ENCODE data around the gene ABCC1. TPM values are rescaled to one million over a fixed set of nuclear protein-coding genes. Genes with fewer than 3 reads are reported as not detected.

Gene ABCC1
- total and polyA plus RNA-seq, 2 of the 4 experiments (the other 2 are of a cell fraction) = 39.4 to 66.0 TPM

GRCh38 chr16:16111639-16112038 is 162.2 kb downstream of the ABCC1 start:
- H2BK5ac ChIP-seq (ENCODE audit: low read depth, low read length, poor library complexity, severe bottlenecking) = no peak overlapping the region
- H2BK15ac ChIP-seq (ENCODE audit: low read depth, low read length) = no peak overlapping the region
- in situ Hi-C loops (cut with MboI; ENCODE audit: low sequenced_read_pairs) (no loop called here), intact Hi-C loops (cut with micrococcal nuclease) (no loop called here), dilution Hi-C loops (cut with HindIII; ENCODE audit: low sequenced_read_pairs, unreplicated experiment) (no loop called here)
- H3K9me3 ChIP-seq (ENCODE audit: control insufficient read depth, insufficient read depth, low read length) = no peaks in the 10 kb centered on the region
- no peak overlapping the region for H3K9ac ChIP-seq (ENCODE audit: low read depth, low read length)
- ChIA-PET POLR2A (ENCODE audit: unreplicated experiment) (no interaction called here), CTCF (no interaction called here)
- ATAC-seq (ENCODE audit: low read depth) (no peak), DNase-seq (no peak)
- no peak overlapping the region for H2AFZ ChIP-seq (replicated peaks; ENCODE audit: low read length, poor library complexity)
- no peak overlapping the region for H4K91ac ChIP-seq (ENCODE audit: insufficient read depth, low read depth, low read length)
- BruUV-seq (replicated peaks) = no TSS peak
- H2BK20ac ChIP-seq (ENCODE audit: low read depth, low read length) = no peak overlapping the region
- no peak overlapping the region for H2AK5ac ChIP-seq (ENCODE audit: low read depth, low read length)
- no peak overlapping the region for H4K8ac ChIP-seq (ENCODE audit: low read depth in 2 of 2, low read length in 2 of 2)
- peaks cover 34 to 51% of the 10 kb centered on the region in 2 experiments for H3K79me1 ChIP-seq (ENCODE audit: low read depth in 1 of 2, low read length in 2 of 2)
- no peak overlapping the region for H2AK9ac ChIP-seq (replicated peaks; ENCODE audit: low read depth, low read length, poor library complexity)
- TF ChIP-seq CTCF (conservative IDR thresholded peaks at IDR 0.05; ENCODE audit: low read depth, low read length) (no peak), FOS (IDR thresholded peaks at IDR 0.05; ENCODE audit: low read depth, low read length) (no peak), POLR2A (IDR thresholded peaks at IDR 0.05; ENCODE audit: low read depth, low read length) (no peak), NFE2L2 (IDR thresholded peaks at IDR 0.05; ENCODE audit: low read depth, low read length) (no peak), RCOR1 (IDR thresholded peaks at IDR 0.05; ENCODE audit: insufficient replicate concordance, low read length) (no peak), MAZ (IDR thresholded peaks at IDR 0.05; ENCODE audit: borderline replicate concordance, low read depth, low read length) (no peak), RAD21 (IDR thresholded peaks at IDR 0.05; ENCODE audit: low read length) (no peak), MAFK (IDR thresholded peaks at IDR 0.05; ENCODE audit: low read depth, low read length) (no peak), MXI1 (IDR thresholded peaks at IDR 0.05; ENCODE audit: borderline replicate concordance, low read depth, low read length) (no peak), BHLHE40 (IDR thresholded peaks at IDR 0.05; ENCODE audit: low read depth, low read length) (no peak), SMC3 (IDR thresholded peaks at IDR 0.05; ENCODE audit: low read depth, low read length) (no peak), USF2 (IDR thresholded peaks at IDR 0.05; ENCODE audit: low read depth, low read length) (no peak), RFX5 (IDR thresholded peaks at IDR 0.05; ENCODE audit: low read depth, low read length) (no peak), ELK1 (IDR thresholded peaks at IDR 0.05; ENCODE audit: borderline replicate concordance, low read depth, low read length) (no peak), CHD1 (IDR thresholded peaks at IDR 0.05; ENCODE audit: low read depth, low read length) (no peak), CEBPB (IDR thresholded peaks at IDR 0.05; ENCODE audit: low read depth, low read length) (no peak)
- H3K4me1 ChIP-seq (ENCODE audit: control insufficient read depth, insufficient read depth, low read length) = no peaks in the 10 kb centered on the region
- H3K9me1 ChIP-seq (ENCODE audit: insufficient read depth, low read length) = no peaks in the 10 kb centered on the region
- H2BK120ac ChIP-seq (ENCODE audit: low read depth, low read length) = no peak overlapping the region
- no peak overlapping the region for H3K18ac ChIP-seq (ENCODE audit: low read depth, low read length)
- H4K20me1 ChIP-seq (ENCODE audit: insufficient read depth, low read length) = peaks cover 12% of the 10 kb centered on the region
- no peak overlapping the region for H3K14ac ChIP-seq (replicated peaks; ENCODE audit: low read depth, low read length)
- no peak overlapping the region for H3K4me3 ChIP-seq (ENCODE audit: insufficient read depth, low read depth, low read length)
- no peak overlapping the region for H4K5ac ChIP-seq (ENCODE audit: low read depth, low read length)
- no peak overlapping the region for H3K4me2 ChIP-seq (ENCODE audit: low read depth, low read length)
- H3K27ac ChIP-seq (ENCODE audit: insufficient read depth, low read length) = no peak overlapping the region
- no peak overlapping the region for H3K23ac ChIP-seq (ENCODE audit: low read depth, low read length)
- H3K27me3 ChIP-seq (ENCODE audit: control insufficient read depth, insufficient read depth, low read length) = no peaks in the 10 kb centered on the region
- WGBS, 2 experiments (ENCODE audit: extremely low coverage in 2 of 2, insufficient read length in 1 of 2) = 100% methylated on average over 3 of the region's 4 CpGs; no CpG with 5 or more reads in 1 of the 2 experiments
- no peak overlapping the region for H3K4ac ChIP-seq (ENCODE audit: low read depth, low read length)
- peaks cover 79% of the 10 kb centered on the region for H3K36me3 ChIP-seq (ENCODE audit: control insufficient read depth, insufficient read depth, low read length)
- H3K56ac ChIP-seq (ENCODE audit: extremely low read depth, insufficient read depth, low read length) = no peak overlapping the region

All from IMR-90 (cell line).